Fibroblast of upper back skin (primary cell): ENCODE results near the gene BANP.
"Not testable (repeated sequence)": the region's sequence is repeated elsewhere in the genome, so short reads cannot be mapped to it uniquely, and the experiment has no call there.

ENCODE experiments used
- DNase-seq: peaks from one replicate; pipeline ENCODE4 v3.0.0-alpha.2; 2013

Gene BANP

GRCh38 chr16:88050952-88051660, 99.9 kb downstream of the BANP start:
- DNase-seq: no peak

GRCh38 chr16:88052661-88053060, 101.4 kb downstream of the BANP start:
- no peak for DNase-seq

GRCh38 chr16:88053479-88053878, 102.2 kb downstream of the BANP start:
- DNase-seq: not testable (repeated sequence)

GRCh38 chr16:88055356-88055755, 104.1 kb downstream of the BANP start:
- DNase-seq: no peak

GRCh38 chr16:88056212-88056611, 105.0 kb downstream of the BANP start:
- DNase-seq: no peak

- DNase-seq: no peak
Observed at GRCh38 chr16:88057656-88058055, 106.4 kb downstream of the BANP start.

- DNase-seq: no peak
Observed at GRCh38 chr16:88058136-88058535, 106.9 kb downstream of the BANP start.

GRCh38 chr16:88058817-88059216, 107.6 kb downstream of the BANP start:
- no peak for DNase-seq

GRCh38 chr16:88059701-88060386, 108.6 kb downstream of the BANP start:
- no peak for DNase-seq

GRCh38 chr16:88060524-88061219, 109.4 kb downstream of the BANP start:
- DNase-seq: no peak

GRCh38 chr16:88061346-88062110, 110.3 kb downstream of the BANP start:
- DNase-seq: peak; percentile 11

- DNase-seq: peak; percentile 90
Observed at GRCh38 chr16:88062341-88063210, 111.3 kb downstream of the BANP start.

- peak; percentile 93 for DNase-seq
Observed at GRCh38 chr16:88063211-88063773, 112.1 kb downstream of the BANP start.

GRCh38 chr16:88064011-88064888, 113.0 kb downstream of the BANP start:
- DNase-seq: no peak

- DNase-seq: no peak
Observed at GRCh38 chr16:88064889-88065746, 113.9 kb downstream of the BANP start.

GRCh38 chr16:88065747-88066142, 114.5 kb downstream of the BANP start:
- no peak for DNase-seq

GRCh38 chr16:88066234-88066633, 115.0 kb downstream of the BANP start:
- DNase-seq: no peak

GRCh38 chr16:88066680-88067529, 115.7 kb downstream of the BANP start:
- no peak for DNase-seq
